ENCODE data around the gene PDGFD.

- TF ChIP-seq POLR2A (IDR thresholded peaks at IDR 0.05) (no peak), EP300 (IDR thresholded peaks at IDR 0.05) (no peak)
- TF ChIP-seq, protein P1, sequence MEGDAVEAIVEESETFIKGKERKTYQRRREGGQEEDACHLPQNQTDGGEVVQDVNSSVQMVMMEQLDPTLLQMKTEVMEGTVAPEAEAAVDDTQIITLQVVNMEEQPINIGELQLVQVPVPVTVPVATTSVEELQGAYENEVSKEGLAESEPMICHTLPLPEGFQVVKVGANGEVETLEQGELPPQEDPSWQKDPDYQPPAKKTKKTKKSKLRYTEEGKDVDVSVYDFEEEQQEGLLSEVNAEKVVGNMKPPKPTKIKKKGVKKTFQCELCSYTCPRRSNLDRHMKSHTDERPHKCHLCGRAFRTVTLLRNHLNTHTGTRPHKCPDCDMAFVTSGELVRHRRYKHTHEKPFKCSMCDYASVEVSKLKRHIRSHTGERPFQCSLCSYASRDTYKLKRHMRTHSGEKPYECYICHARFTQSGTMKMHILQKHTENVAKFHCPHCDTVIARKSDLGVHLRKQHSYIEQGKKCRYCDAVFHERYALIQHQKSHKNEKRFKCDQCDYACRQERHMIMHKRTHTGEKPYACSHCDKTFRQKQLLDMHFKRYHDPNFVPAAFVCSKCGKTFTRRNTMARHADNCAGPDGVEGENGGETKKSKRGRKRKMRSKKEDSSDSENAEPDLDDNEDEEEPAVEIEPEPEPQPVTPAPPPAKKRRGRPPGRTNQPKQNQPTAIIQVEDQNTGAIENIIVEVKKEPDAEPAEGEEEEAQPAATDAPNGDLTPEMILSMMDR (IDR thresholded peaks at IDR 0.05) = no peak
Measured at GRCh38 chr11:103867481-103867880, 296.5 kb downstream of the PDGFD start.

Data from ovary (tissue), 3 donors.